A549 treated with DMSO at 1 μM for 4 hours (cell line): ENCODE measurements around the gene OR2C1. TPM values are rescaled to one million over a fixed set of nuclear protein-coding genes. Genes with fewer than 3 reads are reported as not detected.

Experiments used
- total RNA-seq: library from RNA; stranded (reverse); fragments of 200-300 nt; extraction: Qiagen RNA extraction; gene quantifications from 5 replicates; pipeline ENCODE4 v1.2.3, GENCODE V29; 2022; ENCODE audit warnings: low read depth

OR2C1 gene
- not detected in 5 replicates for total RNA-seq

DNA sequence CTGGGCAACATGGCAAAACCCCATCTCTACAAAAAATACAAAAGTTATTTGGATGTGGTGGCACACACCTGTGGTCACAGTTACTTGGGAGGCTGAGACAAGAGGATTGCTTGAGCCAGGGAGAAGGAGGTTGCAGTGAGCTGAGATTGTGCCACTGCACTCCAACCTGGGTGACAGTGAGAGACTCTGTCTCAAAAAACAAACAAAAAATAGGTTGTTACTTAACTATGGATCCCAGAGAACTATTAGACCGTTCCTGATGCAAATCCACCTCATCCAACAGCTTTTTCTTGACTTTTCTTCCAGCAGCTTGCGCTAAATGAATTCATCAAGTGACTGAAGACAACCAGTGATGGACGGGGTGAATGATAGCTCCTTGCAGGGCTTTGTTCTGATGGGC lies at the start of gene OR2C1:
OR2C1 (plus strand) TSS at position 301 of the 400 bp plus-strand sequence; CDS start at position 353, 52 bp downstream.

GRCh38 chr16:3400779-3401688 lies 45.3 kb downstream of the OR2C1 start, which contains the start of the genes ZNF174 and ZSCAN32:
Gene ZNF174, plus strand, starts transcription at chr16:3401215. Its CDS starts 790 bp downstream, at chr16:3402005.
Gene ZSCAN32, minus strand, starts transcription at chr16:3401004. Its CDS starts 3,447 bp downstream, at chr16:3397557.

Other genes starting within 250 kb of the OR2C1 start
- 10.9 to 15.0 TPM (median 12.1 TPM) in 5 replicates for gene ZNF205, start 243.3 kb upstream of the OR2C1 start, total RNA-seq
- gene ZNF213, start 220.9 kb upstream of the OR2C1 start, total RNA-seq = 8.2 to 13.3 TPM (median 11.1 TPM) in 5 replicates
- 0.44 to 0.59 TPM (median 0.53 TPM) in 5 replicates for gene OR1F1, start 167.7 kb upstream of the OR2C1 start, total RNA-seq
- gene ZNF200, start 120.7 kb upstream of the OR2C1 start, total RNA-seq = 8.6 to 11.7 TPM (median 9.0 TPM) in 5 replicates
- gene MEFV, start 99.3 kb upstream of the OR2C1 start, total RNA-seq = not detected in 5 replicates
- gene ZNF263, start 72.4 kb upstream of the OR2C1 start, total RNA-seq = 35.3 to 44.6 TPM (median 37.6 TPM) in 5 replicates
- gene TIGD7, start 50.5 kb upstream of the OR2C1 start, total RNA-seq = 1.3 to 1.8 TPM (median 1.5 TPM) in 5 replicates
- gene ZNF75A, start 50.4 kb upstream of the OR2C1 start, total RNA-seq = 10.0 to 12.5 TPM (median 12.1 TPM) in 5 replicates
- gene ZSCAN32, start 45.1 kb downstream of the OR2C1 start, total RNA-seq = 11.9 to 18.2 TPM (median 16.2 TPM) in 5 replicates
- 13.0 to 15.2 TPM (median 14.7 TPM) in 5 replicates for gene ZNF174, start 45.3 kb downstream of the OR2C1 start, total RNA-seq
- 1.0 to 1.2 TPM (median 1.1 TPM) in 5 replicates for gene ZNF597, start 87.6 kb downstream of the OR2C1 start, total RNA-seq
- gene NAA60, start 87.8 kb downstream of the OR2C1 start, total RNA-seq = 49.6 to 58.4 TPM (median 51.1 TPM) in 5 replicates
- not detected in 5 replicates for gene C16orf90, start 139.6 kb downstream of the OR2C1 start, total RNA-seq
- 16.9 to 22.5 TPM (median 18.2 TPM) in 5 replicates for gene CLUAP1, start 145.1 kb downstream of the OR2C1 start, total RNA-seq
- gene NLRC3, start 221.5 kb downstream of the OR2C1 start, total RNA-seq = 0.01 to 0.02 TPM in 2 of 5 replicates, not detected in the others